A673 (cell line): ENCODE measurements around the gene FNBP1. TPM values are rescaled to one million over a fixed set of nuclear protein-coding genes. Genes with fewer than 3 reads are reported as not detected.
A peak's percentile ranks its signal among the peaks of the same experiment; 100 is the strongest.

Experiments
- BruUV-seq: library from RNA; stranded (reverse); fragments of 400-500 nt; replicated peaks from 2 replicates; lab custom pipeline; 2021; lab: Mats Ljungman, UMichigan
- CTCF ChIA-PET: fragments of 300-600 bp; sonication (Branson Sonifier 250); formaldehyde crosslinking; loops from one replicate; lab custom pipeline; 2022; ENCODE audit warnings: antibody characterized with exemption; lab: Charles Lee
- POLR2A ChIA-PET: fragments of 300-600 bp; sonication (Branson Sonifier 250); formaldehyde crosslinking; loops from one replicate; lab custom pipeline; 2022; ENCODE audit warnings: antibody characterized with exemption; ENCODE audit not compliant: low non-redundant PET; lab: Charles Lee
- DNase-seq: peaks from one replicate; pipeline ENCODE4 v3.0.0-alpha.2; 2015; ENCODE audit warnings: low spot score
- H3K27ac ChIP-seq: fragments of 200-600 bp; sonication (generic); 2 replicates; pipeline ENCODE4 v1.5.1; 2016; ENCODE audit warnings: mixed run types, low read depth, mild to moderate bottlenecking, mixed read lengths, antibody characterized with exemption, low read length; ENCODE audit not compliant: poor library complexity, severe bottlenecking
- H3K27me3 ChIP-seq: fragments of 200-600 bp; sonication (generic); replicated peaks from 2 replicates; pipeline ENCODE4 v1.6.1; 2017; ENCODE audit warnings: mixed run types, low read depth, mild to moderate bottlenecking, mixed read lengths, antibody characterized with exemption, low read length; ENCODE audit not compliant: insufficient read depth, poor library complexity
- H3K36me3 ChIP-seq: fragments of 200-600 bp; sonication (generic); 2 replicates; pipeline ENCODE4 v1.6.1; 2016; ENCODE audit warnings: mixed run types, mild to moderate bottlenecking, mixed read lengths, antibody characterized with exemption, low read length; ENCODE audit not compliant: insufficient read depth, poor library complexity, severe bottlenecking
- H3K4me1 ChIP-seq: fragments of 200-600 bp; sonication (generic); 2 replicates; pipeline ENCODE4 v1.6.1; 2017; ENCODE audit warnings: mixed run types, mild to moderate bottlenecking, mixed read lengths, antibody characterized with exemption, low read length; ENCODE audit not compliant: insufficient read depth, poor library complexity, severe bottlenecking
- H3K4me3 ChIP-seq: fragments of 200-600 bp; sonication (generic); 2 replicates; pipeline ENCODE4 v1.5.1; 2016; ENCODE audit warnings: low read depth, mixed run types, mild to moderate bottlenecking, mixed read lengths, low read length; ENCODE audit not compliant: poor library complexity, severe bottlenecking
- H3K9me3 ChIP-seq: fragments of 200-600 bp; sonication (generic); 2 replicates; pipeline ENCODE4 v1.6.1; 2016; ENCODE audit warnings: mixed run types, low read depth, mild to moderate bottlenecking, mixed read lengths, antibody characterized with exemption, low read length; ENCODE audit not compliant: poor library complexity, severe bottlenecking
- EZH2 ChIP-seq: fragments of 200-600 bp; sonication (generic); IDR thresholded peaks from 2 replicates; pipeline ENCODE4 v1.6.1; 2017; ENCODE audit warnings: borderline replicate concordance, low read depth, mild to moderate bottlenecking, mixed read lengths, antibody characterized with exemption, low read length; ENCODE audit not compliant: poor library complexity, severe bottlenecking
- intact Hi-C: fragments of 100-400 bp; cut with micrococcal nuclease; formaldehyde crosslinking; loops from one replicate; pipeline ENCODE4 v1.10.0; 2022; ENCODE audit not compliant: unreplicated experiment
- total RNA-seq: library from RNA; stranded (reverse); gene quantifications from 2 replicates; pipeline ENCODE4 v1.2.3, GENCODE V29; 2021
- TF ChIP-seq, protein P1 (sequence below): fragments of 300-800, 200-600 bp; sonication (generic); conservative IDR thresholded peaks from 2 replicates; pipeline ENCODE4 v1.5.1; 2017; ENCODE audit warnings: low read depth, mild to moderate bottlenecking, antibody characterized with exemption, low read length, moderate library complexity, mixed read lengths

Gene FNBP1
- total RNA-seq, 1 experiment from 2014 or later, result 200 TPM

- TF ChIP-seq, protein P1, sequence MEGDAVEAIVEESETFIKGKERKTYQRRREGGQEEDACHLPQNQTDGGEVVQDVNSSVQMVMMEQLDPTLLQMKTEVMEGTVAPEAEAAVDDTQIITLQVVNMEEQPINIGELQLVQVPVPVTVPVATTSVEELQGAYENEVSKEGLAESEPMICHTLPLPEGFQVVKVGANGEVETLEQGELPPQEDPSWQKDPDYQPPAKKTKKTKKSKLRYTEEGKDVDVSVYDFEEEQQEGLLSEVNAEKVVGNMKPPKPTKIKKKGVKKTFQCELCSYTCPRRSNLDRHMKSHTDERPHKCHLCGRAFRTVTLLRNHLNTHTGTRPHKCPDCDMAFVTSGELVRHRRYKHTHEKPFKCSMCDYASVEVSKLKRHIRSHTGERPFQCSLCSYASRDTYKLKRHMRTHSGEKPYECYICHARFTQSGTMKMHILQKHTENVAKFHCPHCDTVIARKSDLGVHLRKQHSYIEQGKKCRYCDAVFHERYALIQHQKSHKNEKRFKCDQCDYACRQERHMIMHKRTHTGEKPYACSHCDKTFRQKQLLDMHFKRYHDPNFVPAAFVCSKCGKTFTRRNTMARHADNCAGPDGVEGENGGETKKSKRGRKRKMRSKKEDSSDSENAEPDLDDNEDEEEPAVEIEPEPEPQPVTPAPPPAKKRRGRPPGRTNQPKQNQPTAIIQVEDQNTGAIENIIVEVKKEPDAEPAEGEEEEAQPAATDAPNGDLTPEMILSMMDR, result no peak
- no peak for TF ChIP-seq EZH2
- ChIA-PET POLR2A (no interaction called here), CTCF (no interaction called here)
- Histone ChIP-seq H3K4me1 (peaks cover 6% of the 10 kb centered on the region), H3K27ac (peak overlapping the region; percentile 6), H3K9me3 (no peaks in the 10 kb centered on the region), H3K36me3 (peaks cover 77% of the 10 kb centered on the region), H3K4me3 (no peak overlapping the region), H3K27me3 (no peaks in the 10 kb centered on the region)
- intact Hi-C loops, result no loop called here
- no TSS peak for BruUV-seq
- no peak for DNase-seq
Measured at GRCh38 chr9:129914051-129914450, 128.9 kb downstream of the FNBP1 start.

- peak; percentile 58 for DNase-seq
- ChIA-PET CTCF (no interaction called here), POLR2A (no interaction called here)
- Histone ChIP-seq H3K4me1 (peaks cover 6% of the 10 kb centered on the region), H3K36me3 (peaks cover 78% of the 10 kb centered on the region), H3K27ac (peak overlapping the region; percentile 50), H3K4me3 (no peak overlapping the region), H3K9me3 (no peaks in the 10 kb centered on the region), H3K27me3 (no peaks in the 10 kb centered on the region)
- intact Hi-C loops, result no loop called here
- BruUV-seq, result no TSS peak
- TF ChIP-seq, protein P1, result no peak
- no peak for TF ChIP-seq EZH2
Measured at GRCh38 chr9:129910628-129911567, 132.1 kb downstream of the FNBP1 start.

GRCh38 chr9:129909851-129910250 lies 133.1 kb downstream of the FNBP1 start:
- DNase-seq, result no peak
- BruUV-seq, result no TSS peak
- Histone ChIP-seq H3K27ac (peak overlapping the region; percentile 50), H3K27me3 (no peaks in the 10 kb centered on the region), H3K4me3 (no peak overlapping the region), H3K9me3 (no peaks in the 10 kb centered on the region), H3K4me1 (peaks cover 6% of the 10 kb centered on the region), H3K36me3 (peaks cover 77% of the 10 kb centered on the region)
- POLR2A ChIA-PET, result no interaction called here
- CTCF ChIA-PET, result no interaction called here
- intact Hi-C loops, result no loop called here
- TF ChIP-seq EZH2, result no peak
- TF ChIP-seq, protein P1, result no peak
